BLaER1 treated with 17β-estradiol and CSF1 and Interleukin-3, amounts not matched to agents 10 nM and 100 nM (cell line): ENCODE data around the gene TMEM181.
"Not testable (repeated sequence)": the region's sequence is repeated elsewhere in the genome, so short reads cannot be mapped to it uniquely, and the experiment has no call there.

Experiments used
- H3K27ac ChIP-seq, 11 experiments: shearing (Covaris generic); formaldehyde crosslinking; 2 replicates each; pipeline ENCODE4 v1.8.1; 2022
- H3K27me3 ChIP-seq, 11 experiments: shearing (Covaris generic); formaldehyde crosslinking; 2 replicates each; pipeline ENCODE4 v1.8.1; 2022
- H3K36me3 ChIP-seq, 11 experiments: shearing (Covaris generic); formaldehyde crosslinking; 2 replicates each; pipeline ENCODE4 v1.8.1; 2022
- H3K4me1 ChIP-seq, 10 experiments: shearing (Covaris generic); formaldehyde crosslinking; 2 replicates each; pipeline ENCODE4 v1.8.1; 2022
- H3K4me2 ChIP-seq, 11 experiments: shearing (Covaris generic); formaldehyde crosslinking; 2 replicates each; pipeline ENCODE4 v1.8.1; 2022
- H3K4me3 ChIP-seq, 10 experiments: shearing (Covaris generic); formaldehyde crosslinking; 2 replicates each; pipeline ENCODE4 v1.8.1; 2022
- H3K9ac ChIP-seq, 11 experiments: shearing (Covaris generic); formaldehyde crosslinking; 2 replicates each; pipeline ENCODE4 v1.8.1; 2022
- H3K9me3 ChIP-seq, 11 experiments: shearing (Covaris generic); formaldehyde crosslinking; replicated peaks in 1 of 11; 2 replicates each; pipeline ENCODE4 v1.8.1; 2022
- H4K20me1 ChIP-seq, 11 experiments: shearing (Covaris generic); formaldehyde crosslinking; 2 replicates each; pipeline ENCODE4 v1.8.1; 2022
- Cebpa-rat ChIP-seq, 11 experiments: shearing (Covaris generic); IDR thresholded peaks; 2 replicates each; pipeline ENCODE4 v1.8.1; 2022

TMEM181 gene

DNA sequence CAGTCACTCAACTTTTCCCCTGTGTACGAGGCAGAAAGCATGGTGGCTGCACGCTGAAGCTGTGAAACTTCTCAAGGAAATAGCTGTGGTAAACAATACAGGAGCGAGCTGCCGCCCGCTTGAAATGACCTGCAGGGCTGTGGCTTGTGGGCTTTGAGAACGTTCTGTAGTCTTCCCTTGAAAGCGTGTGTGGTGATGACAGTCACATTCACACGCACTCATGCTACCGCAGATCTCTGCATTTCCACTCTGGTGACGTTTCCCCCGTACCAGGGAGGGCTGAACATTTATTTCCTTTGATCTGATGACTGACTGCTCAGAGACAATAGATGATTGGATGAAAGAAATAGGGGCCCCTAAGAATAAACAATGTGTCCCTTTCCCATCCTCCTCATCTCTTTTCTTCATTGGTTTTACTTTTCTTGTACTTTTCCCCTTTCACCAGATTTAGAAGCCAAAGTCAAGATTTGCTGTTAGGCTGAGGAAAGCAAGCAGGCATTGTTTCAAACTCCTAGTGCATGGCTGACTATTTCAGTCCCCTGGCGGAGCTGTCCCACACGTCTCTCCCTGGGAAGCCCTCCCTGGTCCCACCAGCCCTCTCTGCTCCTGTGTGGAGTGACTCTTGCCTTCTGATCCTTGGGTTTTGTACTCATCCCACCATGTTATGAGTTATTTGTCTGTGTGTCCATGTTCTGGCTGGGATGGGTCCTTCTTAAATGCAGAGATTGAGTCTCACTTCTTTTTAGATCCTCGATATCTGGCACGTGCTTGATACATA is 93.9 kb downstream of the TMEM181 start:
- Histone ChIP-seq H4K20me1 (peaks cover 0 to 11% (median 0%) of the 10 kb centered on the region in 11 experiments; a peak in 2 of 22 replicates), H3K9ac (peak overlapping the region in 7 of 11 experiments; percentile 1 to 62 (median 57); a peak in 10 of 22 replicates), H3K27me3 (peaks cover 0 to 31% (median 1%) of the 10 kb centered on the region in 11 experiments; a peak in 12 of 22 replicates), H3K4me2 (peak overlapping the region; percentile 56 to 88 (median 74)), H3K36me3 (no peaks in the 10 kb centered on the region), H3K4me3 (peak overlapping the region in 3 of 10 experiments; percentile 0 to 11 (median 3); a peak in 1 of 20 replicates), H3K9me3 (no peaks in the 10 kb centered on the region; a peak in 1 of 22 replicates), H3K27ac (peak overlapping the region in 10 of 11 experiments; percentile 31 to 84 (median 66); a peak in 17 of 22 replicates), H3K4me1 (peaks cover 49 to 84% (median 68%) of the 10 kb centered on the region in 10 experiments)
- no peak for TF ChIP-seq Cebpa-rat (IDR thresholded peaks at IDR 0.05)

DNA sequence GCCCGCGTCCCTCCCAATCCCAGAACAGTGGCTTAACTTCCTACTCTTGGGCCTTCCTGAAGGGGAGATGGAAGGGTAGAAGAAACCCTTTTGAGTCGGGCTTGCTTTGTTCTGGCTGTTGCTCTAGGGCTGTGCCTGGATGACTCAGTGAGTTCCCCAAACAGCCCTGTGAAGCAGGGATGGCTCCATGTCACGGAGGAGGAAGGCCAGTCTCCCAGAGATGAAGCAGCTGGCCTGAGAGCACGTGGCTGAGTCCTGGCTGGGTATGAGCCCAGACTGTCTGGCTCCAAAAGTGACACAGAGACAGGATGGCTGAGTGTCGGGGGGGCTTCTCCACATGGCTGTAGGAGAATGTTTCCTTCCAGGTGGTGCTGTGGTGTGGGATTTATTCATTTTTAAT is 94.6 kb downstream of the TMEM181 start:
- Histone ChIP-seq H3K9ac (peak overlapping the region in 7 of 11 experiments; percentile 24 to 62 (median 57); a peak in 9 of 22 replicates), H3K27ac (peak overlapping the region in 10 of 11 experiments; percentile 31 to 84 (median 66); a peak in 19 of 22 replicates), H3K4me2 (peak overlapping the region; percentile 56 to 88 (median 74)), H3K36me3 (no peaks in the 10 kb centered on the region), H3K4me3 (peak overlapping the region in 1 of 10 experiments; percentile 7; a peak in 1 of 20 replicates), H4K20me1 (peaks cover 0 to 5% (median 0%) of the 10 kb centered on the region in 11 experiments; a peak in 2 of 22 replicates), H3K27me3 (peaks cover 0 to 30% (median 0%) of the 10 kb centered on the region in 11 experiments; a peak in 11 of 22 replicates), H3K9me3 (no peaks in the 10 kb centered on the region; a peak in 1 of 22 replicates), H3K4me1 (peaks cover 41 to 84% (median 62%) of the 10 kb centered on the region in 10 experiments)
- TF ChIP-seq Cebpa-rat (IDR thresholded peaks at IDR 0.05): no peak

DNA sequence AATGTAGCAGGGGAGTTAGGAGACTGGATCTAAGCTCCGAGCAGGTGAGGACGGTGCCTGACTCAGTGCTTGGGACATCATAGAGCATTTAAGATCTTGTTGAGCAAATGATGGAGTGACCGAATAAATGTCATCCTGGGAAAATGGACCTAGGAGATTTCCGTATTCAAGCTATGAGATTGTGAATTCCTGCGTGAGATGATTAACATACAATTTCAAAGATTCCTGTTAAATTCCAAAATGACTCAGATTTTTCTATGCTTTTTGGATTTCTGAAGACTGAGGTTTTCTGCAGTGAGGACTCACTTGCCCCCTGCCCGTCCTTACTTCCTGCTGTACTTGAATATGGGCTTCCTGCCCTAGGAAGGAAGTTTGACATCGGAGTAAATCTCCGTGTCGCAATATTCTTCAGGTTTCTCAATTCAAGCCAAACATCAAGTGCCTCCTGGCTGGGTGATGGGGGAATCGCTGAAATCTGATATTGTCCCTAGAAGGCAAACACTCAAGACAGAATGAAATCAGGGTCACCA is 95.1 kb downstream of the TMEM181 start:
- Histone ChIP-seq H3K9ac (peak overlapping the region in 5 of 11 experiments; percentile 24 to 62 (median 60); a peak in 8 of 22 replicates), H3K27me3 (peaks cover 0 to 30% (median 0%) of the 10 kb centered on the region in 11 experiments; a peak in 11 of 22 replicates), H3K4me2 (peak overlapping the region; percentile 56 to 88 (median 74); a peak in 20 of 22 replicates), H3K27ac (peak overlapping the region in 10 of 11 experiments; percentile 31 to 84 (median 66); a peak in 18 of 22 replicates), H3K36me3 (no peaks in the 10 kb centered on the region), H4K20me1 (peaks cover 0 to 4% (median 0%) of the 10 kb centered on the region in 11 experiments; a peak in 1 of 22 replicates), H3K4me1 (peaks cover 36 to 84% (median 59%) of the 10 kb centered on the region in 10 experiments), H3K4me3 (peak overlapping the region in 1 of 10 experiments; percentile 7; a peak in 2 of 20 replicates), H3K9me3 (no peaks in the 10 kb centered on the region; a peak in 1 of 22 replicates)
- peak in 9 of 11 experiments; percentile 38 to 87 (median 75); a peak in 12 of 22 replicates for TF ChIP-seq Cebpa-rat (IDR thresholded peaks at IDR 0.05)

DNA sequence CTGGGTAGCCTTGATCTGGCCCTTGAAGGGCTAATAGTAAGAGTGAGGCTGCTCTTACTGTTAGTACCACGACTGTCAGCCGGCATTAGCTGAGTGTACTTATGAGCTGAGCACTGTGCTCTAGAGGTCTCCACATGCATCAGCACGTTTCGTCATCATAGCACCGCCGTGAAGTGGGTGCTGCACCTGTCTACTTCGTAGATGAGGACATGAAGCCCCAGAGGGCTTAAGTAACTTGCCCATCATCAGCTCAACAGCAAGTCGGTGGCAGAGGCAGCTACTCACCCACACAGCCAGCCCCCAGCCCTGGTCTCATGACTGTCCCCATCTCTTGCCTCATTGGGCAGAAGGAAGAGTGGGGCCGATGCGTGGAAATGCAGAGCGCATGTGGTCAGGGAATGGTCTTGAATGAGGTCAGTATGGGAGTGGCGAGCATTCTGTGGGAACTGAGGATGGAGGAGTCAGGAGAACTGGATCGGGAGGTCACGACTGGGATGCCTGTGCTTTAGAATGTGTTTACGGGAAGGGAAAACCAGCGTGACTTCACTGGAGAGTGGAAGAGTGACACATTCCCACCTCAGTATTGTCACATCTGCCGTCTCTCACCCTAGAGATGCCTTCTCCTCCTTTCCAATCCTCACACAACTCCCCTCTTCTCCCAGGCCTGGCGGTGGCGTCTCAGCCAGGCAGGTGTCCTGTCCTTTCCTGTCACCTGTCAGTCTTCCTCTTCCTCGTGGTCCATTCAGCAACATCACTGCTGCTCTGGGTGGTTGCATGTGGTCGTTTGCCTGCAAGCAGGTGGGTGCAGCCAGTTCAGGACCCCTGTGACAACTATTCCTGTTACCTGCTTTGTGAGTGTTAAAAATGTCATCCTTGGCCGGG is 95.9 kb downstream of the TMEM181 start:
- no peaks in the 10 kb centered on the region for H3K36me3 ChIP-seq
- H3K27ac ChIP-seq: peak overlapping the region in 9 of 11 experiments; percentile 35 to 84 (median 59); a peak in 17 of 22 replicates
- peaks cover 0 to 4% (median 0%) of the 10 kb centered on the region in 11 experiments; a peak in 1 of 22 replicates for H4K20me1 ChIP-seq
- peak overlapping the region in 4 of 11 experiments; percentile 24 to 62 (median 42); a peak in 5 of 22 replicates for H3K9ac ChIP-seq
- no peak overlapping the region for H3K4me3 ChIP-seq
- peaks cover 0 to 30% (median 4%) of the 10 kb centered on the region in 11 experiments; a peak in 11 of 22 replicates for H3K27me3 ChIP-seq
- TF ChIP-seq Cebpa-rat (IDR thresholded peaks at IDR 0.05): 0 out of 22 replicates have a peak, but pooled peaks of 1 of the 11 experiments have one; percentile 24
- H3K4me1 ChIP-seq: peaks cover 28 to 84% (median 55%) of the 10 kb centered on the region in 10 experiments
- no peaks in the 10 kb centered on the region; a peak in 1 of 22 replicates for H3K9me3 ChIP-seq
- H3K4me2 ChIP-seq: peak overlapping the region; percentile 56 to 88 (median 74); a peak in 20 of 22 replicates

DNA sequence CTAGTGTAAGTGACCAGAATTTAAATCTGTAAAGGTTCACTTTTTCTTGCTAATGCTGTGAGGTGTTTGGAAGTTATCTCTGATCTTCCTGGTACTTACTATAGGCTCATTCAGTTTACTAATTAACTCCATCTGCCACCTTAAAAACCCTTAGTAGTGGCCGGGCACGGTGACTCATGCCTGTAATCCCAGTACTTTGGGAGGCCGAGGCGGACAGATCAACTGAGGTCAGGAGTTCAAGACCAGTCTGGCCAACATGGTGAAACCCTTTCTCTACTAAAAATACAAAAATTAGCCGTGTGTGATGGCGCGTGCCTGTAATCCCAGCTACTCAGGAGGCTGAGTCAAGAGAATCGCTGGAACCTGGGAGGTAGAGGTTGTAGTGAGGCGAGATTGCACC is 97.1 kb downstream of the TMEM181 start:
- Histone ChIP-seq H3K4me2 (peak overlapping the region in 5 of 11 experiments; percentile 24 to 78 (median 39); a peak in 6 of 22 replicates), H3K27ac (peak overlapping the region in 1 of 11 experiments; percentile 22; a peak in 2 of 22 replicates), H3K4me1 (peaks cover 27 to 90% (median 57%) of the 10 kb centered on the region in 10 experiments), H3K27me3 (peaks cover 0 to 41% (median 15%) of the 10 kb centered on the region in 11 experiments; a peak in 17 of 22 replicates)
- not testable (repeated sequence) for H3K9me3 ChIP-seq, H3K9ac ChIP-seq, H3K4me3 ChIP-seq, H3K36me3 ChIP-seq, H4K20me1 ChIP-seq

DNA sequence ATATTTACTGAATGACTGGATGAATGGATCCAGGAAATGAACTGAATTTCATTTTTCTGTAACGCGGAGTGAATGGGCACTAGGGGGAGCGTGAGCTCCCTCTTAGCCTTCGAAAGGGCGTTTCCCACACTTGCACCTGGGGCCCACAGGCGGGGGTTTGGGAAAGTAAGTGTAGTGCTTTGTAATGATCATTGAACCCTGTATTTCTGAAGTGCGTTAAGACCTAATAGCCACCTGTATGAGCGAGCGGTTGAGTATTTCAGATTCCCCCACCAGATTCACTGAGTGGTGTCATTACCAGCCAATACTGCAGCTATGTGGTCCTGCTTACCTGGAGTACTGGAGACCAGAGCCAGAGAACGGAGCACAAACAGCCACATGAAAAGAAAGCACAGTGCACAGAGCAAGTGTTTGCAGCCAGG is 100.5 kb downstream of the TMEM181 start:
- Histone ChIP-seq H3K4me2 (peak overlapping the region in 5 of 11 experiments; percentile 12 to 95 (median 88); a peak in 9 of 22 replicates), H3K9me3 (peaks cover 0 to 4% (median 0%) of the 10 kb centered on the region in 11 experiments; a peak in 1 of 22 replicates), H3K9ac (no peak overlapping the region), H4K20me1 (no peaks in the 10 kb centered on the region), H3K27ac (no peak overlapping the region; a peak in 2 of 22 replicates), H3K4me3 (no peak overlapping the region), H3K4me1 (peaks cover 12 to 90% (median 49%) of the 10 kb centered on the region in 10 experiments; a peak in 19 of 20 replicates), H3K27me3 (peaks cover 0 to 52% (median 47%) of the 10 kb centered on the region in 11 experiments; a peak in 20 of 22 replicates), H3K36me3 (peaks cover 0 to 7% (median 0%) of the 10 kb centered on the region in 11 experiments; a peak in 7 of 22 replicates)
- TF ChIP-seq Cebpa-rat (IDR thresholded peaks at IDR 0.05): no peak

DNA sequence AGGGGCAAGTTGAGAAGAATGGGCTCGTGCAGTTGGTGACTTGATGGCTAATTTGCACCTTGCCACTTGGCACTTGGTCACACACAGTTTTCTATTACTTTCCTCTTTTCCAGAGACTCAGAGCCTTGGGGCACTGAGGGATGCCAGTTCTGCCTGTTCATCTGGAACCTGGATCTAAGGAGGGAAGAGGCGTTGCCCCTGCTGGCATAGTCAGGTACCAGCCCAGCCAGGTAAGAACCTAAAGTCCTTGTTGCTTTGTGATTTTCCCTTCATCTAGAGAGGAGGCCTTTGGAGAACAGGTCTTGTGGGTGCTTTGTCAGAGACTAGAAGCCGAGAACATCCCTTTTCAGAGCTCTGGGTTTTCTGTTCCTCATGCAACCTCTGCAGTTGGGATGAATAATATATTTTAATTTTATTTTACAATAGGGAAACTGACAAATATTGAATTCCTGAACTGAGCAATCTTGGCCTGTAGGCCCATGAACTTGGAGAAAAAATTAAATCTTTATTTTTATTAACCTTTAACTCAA is 101.3 kb downstream of the TMEM181 start:
- H3K9me3 ChIP-seq: peaks cover 0 to 9% (median 0%) of the 10 kb centered on the region in 11 experiments; a peak in 1 of 22 replicates
- H3K27me3 ChIP-seq: peaks cover 0 to 58% (median 51%) of the 10 kb centered on the region in 11 experiments; a peak in 20 of 22 replicates
- H3K36me3 ChIP-seq: peaks cover 0 to 14% (median 0%) of the 10 kb centered on the region in 11 experiments; a peak in 7 of 22 replicates
- H3K4me2 ChIP-seq: peak overlapping the region in 5 of 11 experiments; percentile 24 to 95 (median 88); a peak in 8 of 22 replicates
- H3K27ac ChIP-seq: peak overlapping the region in 1 of 11 experiments; percentile 5; a peak in 2 of 22 replicates
- TF ChIP-seq Cebpa-rat (IDR thresholded peaks at IDR 0.05): no peak
- H3K4me3 ChIP-seq: no peak overlapping the region
- peak overlapping the region in 1 of 11 experiments; percentile 2; a peak in 1 of 22 replicates for H3K9ac ChIP-seq
- no peaks in the 10 kb centered on the region for H4K20me1 ChIP-seq
- H3K4me1 ChIP-seq: peaks cover 6 to 90% (median 50%) of the 10 kb centered on the region in 10 experiments; a peak in 19 of 20 replicates
